HG03159 (cell line): Measurements from ENCODE around the gene ATP6V0E2.

Experiments
- ATAC-seq: cut with Tn5 transposase; IDR thresholded peaks from one replicate; pipeline ENCODE4 v1.9.1; 2021; ENCODE audit warnings: mild to moderate bottlenecking, moderate library complexity; ENCODE audit not compliant: unreplicated experiment

ATP6V0E2 gene

DNA sequence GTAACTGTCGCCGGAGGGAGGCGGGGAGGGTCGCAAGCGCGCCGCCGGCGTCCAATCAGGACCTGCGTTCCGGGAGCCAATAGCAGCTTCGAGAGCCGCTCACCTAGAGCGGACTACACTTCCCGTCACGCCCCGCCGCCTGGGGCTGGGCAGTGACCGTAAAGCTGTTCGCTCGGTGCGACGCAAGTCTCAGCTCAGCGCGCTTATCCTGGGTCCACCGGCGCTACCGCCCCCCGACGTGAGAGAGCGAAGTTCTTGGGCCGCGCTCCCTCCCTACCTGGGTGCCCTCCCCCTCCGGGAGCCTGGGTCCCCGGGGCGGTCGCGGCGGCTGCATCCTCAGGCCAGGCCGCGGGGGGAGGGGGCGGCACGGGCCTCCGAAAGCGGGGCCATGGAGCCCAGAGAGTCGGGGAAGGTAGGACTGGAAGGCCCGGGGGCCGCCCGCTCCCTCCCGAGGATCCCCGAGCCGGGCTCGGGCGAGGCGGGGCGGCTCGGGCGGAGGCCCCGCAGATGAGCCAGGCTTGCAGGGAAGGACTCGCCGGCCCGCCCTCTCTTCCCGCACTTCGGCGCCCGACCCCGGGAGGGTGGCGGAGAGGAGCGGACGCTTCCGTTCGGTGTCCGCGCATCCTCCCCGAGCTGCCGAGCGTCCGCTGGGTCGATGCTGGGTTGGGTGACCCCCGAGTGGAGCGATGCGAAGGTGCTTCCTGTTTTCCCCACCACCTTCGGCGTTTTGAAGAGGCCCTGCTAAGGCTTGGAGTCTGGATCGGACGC, 35.4 kb upstream of the ATP6V0E2 start, which contains the start of gene ZNF862:
Gene ZNF862 (plus strand): TSS at position 152 of the 768 bp plus-strand sequence. CDS start 237 bp downstream, at position 389.
- ATAC-seq, result peak; percentile 99

DNA sequence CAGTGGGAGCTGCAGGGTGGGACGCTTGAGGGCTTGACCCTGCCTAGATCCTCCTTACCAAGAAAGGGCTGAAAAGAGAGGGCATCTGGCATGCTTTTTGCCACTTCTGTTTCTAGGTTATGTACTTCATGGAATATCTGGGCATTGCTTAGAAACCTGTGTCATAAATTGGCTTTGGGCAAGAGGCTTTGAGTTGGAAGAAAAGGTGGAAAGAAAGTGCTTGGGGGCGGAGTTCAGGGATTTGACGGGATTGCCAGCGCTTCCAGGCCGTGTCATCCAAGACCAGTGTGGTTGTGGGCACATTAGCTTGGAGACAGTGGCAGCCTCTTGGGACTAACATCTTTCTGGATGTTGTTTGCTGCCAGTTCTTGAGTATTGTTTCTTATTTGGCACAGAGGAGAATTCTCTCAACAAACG, 34.8 kb upstream of the ATP6V0E2 start:
- ATAC-seq, result no peak

DNA sequence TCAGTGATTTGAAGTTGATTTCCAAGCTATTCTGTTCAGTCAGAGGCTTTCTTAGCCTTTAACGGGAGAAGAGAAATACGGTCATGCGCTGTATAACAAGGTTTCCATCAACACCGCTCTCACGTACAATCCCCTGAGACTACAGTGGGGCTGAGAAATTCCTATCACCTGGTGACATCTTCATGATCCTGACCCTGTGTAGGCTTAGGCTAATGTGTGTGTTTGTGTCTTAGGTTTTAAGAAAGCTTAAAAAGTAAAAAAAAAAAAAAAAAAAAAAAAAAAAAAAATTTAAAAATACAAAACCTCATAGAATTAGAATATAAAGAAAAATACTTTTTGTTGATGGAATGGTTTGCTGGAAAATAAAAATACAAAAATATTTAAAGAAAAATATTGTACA, 33.8 kb upstream of the ATP6V0E2 start:
- no peak for ATAC-seq

DNA sequence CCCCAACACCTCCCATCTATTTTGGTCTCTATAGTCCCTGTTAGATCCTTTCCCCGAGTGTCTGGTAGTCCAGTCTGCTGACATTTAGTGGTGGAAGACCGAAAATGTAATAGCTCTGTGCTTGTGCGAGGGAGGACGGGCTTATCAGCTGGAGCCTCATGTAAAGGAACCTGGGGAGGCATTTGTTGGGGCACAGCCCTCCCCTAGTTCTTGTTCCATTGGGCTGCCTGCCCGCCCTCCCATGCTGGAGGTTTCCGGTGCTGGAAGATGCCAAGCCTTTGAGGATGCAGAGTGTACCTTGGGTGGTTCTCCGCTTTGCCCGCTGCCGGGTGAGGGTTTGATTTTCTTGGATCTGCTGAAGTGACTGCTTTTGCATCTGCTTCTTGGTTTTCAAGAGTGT, 30.2 kb upstream of the ATP6V0E2 start:
- ATAC-seq, result no peak

DNA sequence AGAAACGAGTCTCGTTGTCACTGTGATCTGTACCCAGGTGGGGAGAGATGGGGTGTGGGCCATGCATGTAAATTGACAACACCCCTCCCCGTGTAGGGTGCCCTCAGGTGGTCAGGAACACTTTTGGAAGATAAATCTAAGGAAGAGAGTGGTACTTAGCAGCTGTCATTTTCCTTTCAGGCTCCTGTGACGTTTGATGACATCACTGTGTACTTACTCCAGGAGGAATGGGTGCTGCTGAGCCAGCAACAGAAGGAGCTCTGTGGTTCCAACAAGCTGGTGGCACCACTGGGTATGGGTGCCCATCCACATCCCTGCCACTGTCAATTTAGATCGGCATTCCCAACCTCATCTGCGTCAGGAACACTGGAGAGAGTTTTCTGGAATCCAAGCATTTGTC, 29.3 kb upstream of the ATP6V0E2 start:
- ATAC-seq, result no peak

DNA sequence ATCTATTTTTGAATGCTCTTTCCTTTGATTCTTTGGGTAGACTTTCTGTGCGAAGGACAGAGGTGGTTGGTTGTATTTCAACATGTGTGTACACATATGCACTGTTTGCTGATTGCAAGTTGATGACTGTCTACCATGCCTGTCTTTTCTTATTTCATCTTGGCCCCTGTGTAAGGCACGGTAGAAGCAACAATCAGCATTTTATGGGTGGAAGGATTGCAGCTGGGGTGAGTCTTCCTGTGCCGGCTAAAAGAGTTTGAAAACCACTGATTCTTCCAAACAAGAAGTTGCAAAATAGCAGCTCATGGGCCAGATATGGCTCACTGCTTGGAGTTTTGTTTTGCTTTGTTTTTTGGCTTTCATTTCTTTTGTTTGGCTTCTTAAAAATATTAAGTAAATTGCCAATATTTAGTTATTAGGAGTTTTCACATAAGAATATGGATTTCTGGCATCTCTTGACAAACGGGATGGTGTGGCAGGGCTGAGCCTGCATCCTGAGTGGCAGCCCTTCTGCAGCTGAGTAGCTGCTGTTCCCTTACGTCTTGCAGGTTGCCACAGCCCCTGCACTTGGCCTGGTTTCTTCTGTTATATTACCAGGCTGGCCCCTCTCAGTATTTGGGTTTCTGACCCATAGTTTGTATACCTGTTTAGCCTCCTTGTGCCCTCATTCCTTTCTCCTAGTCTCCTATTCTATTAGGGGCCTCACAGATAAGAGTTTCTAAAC, 28.4 kb upstream of the ATP6V0E2 start:
- ATAC-seq, result no peak

DNA sequence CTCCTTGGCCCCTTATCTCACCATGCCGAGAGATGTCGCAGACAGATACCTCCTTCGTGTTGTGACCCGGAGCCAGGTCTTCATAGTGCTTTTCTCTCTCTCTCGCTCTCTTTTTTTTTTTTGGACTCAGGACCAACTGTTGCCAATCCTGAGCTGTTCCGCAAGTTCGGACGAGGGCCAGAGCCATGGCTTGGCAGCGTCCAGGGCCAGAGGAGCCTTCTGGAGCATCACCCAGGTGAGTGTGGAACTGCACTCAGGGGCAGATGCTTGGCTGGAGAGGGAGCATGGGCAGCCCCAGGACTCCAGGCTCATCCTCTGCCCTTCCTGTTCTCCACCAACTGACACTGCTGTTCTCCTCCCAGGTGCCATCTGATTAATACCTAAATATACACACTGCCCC, 27.7 kb upstream of the ATP6V0E2 start:
- ATAC-seq, result no peak

DNA sequence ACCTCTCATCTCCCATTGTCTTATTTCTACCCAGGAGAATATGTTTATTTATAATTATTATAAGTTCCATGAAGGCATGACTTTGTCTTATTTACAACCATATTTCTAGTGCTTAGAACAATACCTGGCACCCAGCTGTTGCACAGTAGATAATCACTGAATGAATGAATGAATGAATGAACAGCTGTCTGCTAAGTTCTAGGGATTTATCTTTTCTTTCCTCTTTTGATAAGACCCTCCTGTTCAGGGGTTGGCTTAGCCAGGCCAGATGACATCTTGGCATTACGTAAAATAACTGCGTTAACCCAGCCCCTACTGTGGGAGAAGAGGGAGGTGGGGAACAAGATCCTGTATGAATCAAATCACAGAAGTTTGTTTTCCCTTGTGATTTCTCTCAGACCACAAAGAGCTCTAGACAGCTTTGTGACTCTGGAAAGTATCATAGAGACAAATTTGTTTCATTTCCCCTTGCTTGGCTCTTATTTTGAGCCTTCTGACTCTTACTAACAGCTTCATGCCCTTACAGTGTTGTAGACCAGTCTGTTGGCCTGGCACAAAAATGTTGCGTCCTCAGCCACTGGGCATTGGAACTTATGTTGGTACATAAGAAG, 27.2 kb upstream of the ATP6V0E2 start:
- peak; percentile 75 for ATAC-seq

DNA sequence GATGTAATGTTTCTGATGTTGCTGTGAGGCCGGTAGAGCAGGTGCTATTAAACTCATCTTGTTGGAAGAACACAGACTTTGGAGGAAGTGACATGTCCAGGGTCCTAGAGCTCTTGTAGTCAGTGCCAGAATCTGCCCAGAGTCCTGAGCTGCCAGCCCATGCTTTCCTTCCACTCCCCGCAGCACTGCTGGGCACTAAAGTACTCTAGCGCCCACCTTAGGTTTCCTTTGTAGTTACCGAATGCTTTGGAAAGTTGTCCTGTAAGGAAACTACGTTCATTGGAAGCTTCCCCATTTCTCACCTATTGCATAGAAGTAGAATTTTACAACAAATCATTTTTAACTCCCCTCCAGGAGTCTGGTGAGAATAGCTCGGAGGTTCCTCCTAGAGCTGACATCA, 24.6 kb upstream of the ATP6V0E2 start:
- ATAC-seq, result no peak

DNA sequence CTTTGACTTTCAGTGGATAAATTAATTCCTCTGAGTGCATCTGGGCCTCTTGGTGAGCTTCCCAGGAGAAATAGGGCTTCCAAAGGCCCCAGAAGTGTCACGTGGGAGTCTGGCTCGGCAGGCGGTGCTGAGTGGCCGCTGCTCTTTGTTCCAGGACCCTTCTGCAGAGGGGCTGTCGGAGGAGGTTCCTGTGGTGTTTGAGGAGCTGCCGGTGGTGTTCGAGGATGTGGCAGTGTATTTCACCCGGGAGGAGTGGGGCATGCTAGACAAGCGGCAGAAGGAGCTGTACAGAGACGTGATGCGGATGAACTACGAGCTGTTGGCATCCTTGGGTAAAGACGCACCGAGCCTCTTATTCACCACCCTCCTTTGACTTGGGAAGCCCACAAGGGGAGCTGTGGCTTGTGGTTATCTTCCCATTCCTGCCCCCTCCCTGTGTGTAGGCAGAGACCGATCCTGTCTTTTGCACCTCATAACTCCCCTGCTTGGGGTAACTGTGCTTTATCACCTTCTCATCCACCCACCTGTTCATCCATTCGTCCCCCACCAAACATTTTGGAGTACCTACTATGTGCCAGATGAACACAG, 23.7 kb upstream of the ATP6V0E2 start:
- ATAC-seq, result no peak

DNA sequence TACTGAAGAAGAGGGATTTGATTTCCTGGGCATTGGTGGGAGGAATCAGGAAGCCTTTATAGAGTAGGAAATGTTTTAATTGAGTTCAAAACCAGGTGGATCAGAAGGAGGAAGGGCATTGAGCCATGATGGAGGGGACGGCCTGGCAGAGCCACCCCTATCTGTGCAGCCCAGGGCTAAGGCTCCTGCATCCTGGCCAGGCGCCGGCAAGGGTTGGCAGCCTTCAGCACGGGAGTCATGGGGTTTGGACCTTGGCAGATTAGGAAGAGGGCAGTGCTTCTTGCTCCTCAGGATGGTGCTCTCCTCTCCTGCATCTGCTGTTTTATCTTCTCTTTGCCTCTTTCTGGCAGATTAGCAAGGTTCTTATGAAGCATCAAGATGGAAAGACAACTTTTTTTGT, 23.1 kb upstream of the ATP6V0E2 start:
- ATAC-seq, result no peak

DNA sequence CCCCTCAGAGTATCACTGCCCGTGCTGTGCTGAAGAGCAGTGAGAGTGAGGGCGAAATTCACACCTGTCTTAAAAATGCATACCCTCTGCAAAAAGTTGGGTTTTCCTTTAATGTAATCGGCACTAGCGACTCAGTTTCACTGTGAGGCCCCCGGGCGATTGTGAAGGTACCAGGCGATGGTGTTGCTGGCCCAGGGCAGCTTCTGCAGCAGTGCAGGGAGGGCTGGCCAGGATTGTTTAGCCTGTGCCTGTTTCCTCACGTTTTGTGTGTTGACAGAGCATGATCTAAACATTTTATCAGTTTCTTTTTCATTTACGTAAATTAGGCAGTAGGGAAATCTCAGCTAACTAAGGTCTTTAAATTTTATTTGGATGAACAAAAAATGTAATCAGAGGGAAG, 22.3 kb upstream of the ATP6V0E2 start:
- ATAC-seq, result no peak

DNA sequence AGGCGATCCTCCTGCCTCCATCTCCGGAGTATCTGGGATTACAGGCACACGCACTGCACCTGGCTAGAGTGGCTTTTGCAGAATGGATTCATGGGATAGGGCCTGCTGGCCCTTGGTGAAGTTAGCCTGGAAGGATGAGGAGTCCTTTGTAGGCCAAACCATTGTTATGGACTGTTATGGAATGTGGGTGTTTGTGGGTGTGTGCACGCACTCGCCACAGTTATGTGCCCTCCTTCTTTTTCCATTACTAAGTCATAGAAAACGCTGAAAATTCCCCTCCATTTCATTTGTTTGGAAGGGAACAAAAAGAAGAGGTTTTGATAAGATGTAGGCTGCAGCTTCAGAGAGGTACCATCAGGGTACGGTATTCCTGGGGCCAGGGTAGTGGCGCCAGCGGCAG, 20.6 kb upstream of the ATP6V0E2 start:
- ATAC-seq, result no peak

DNA sequence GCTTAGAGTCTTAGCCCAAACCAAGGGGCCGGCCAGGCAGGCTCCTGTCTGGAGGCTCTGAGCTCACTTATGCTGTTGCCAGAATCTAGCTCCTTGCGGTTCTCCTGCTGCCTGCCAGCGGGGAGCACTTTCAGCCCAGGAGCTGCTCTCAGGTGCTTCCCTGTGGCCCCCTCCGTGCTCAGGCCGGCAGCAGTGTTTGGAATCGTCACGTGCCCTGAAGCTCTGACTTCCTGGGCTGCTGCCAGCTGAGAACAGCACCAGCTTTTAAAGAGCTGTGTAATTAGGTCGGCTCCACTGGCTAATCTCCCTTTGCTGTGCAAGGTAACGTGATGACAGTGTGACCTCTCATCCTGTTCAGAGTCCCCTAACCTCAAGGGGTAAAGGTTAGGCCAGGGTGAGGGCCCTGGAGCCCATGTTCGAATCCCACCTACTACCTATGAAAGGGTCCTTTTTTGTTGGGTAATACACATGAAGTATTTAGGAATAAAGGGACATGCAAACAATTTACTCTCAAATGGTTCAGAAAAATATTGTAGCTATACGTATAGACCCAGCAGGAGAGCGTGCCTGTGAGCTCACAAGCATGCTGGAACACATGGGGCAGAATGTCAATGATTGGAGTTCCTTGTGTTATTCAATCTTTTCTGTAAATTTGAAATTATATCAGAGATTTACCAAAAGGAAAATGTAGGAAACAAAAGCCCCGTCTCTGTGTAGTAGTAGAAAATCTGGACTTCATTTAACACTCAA, 19.0 kb upstream of the ATP6V0E2 start:
- ATAC-seq, result no peak

DNA sequence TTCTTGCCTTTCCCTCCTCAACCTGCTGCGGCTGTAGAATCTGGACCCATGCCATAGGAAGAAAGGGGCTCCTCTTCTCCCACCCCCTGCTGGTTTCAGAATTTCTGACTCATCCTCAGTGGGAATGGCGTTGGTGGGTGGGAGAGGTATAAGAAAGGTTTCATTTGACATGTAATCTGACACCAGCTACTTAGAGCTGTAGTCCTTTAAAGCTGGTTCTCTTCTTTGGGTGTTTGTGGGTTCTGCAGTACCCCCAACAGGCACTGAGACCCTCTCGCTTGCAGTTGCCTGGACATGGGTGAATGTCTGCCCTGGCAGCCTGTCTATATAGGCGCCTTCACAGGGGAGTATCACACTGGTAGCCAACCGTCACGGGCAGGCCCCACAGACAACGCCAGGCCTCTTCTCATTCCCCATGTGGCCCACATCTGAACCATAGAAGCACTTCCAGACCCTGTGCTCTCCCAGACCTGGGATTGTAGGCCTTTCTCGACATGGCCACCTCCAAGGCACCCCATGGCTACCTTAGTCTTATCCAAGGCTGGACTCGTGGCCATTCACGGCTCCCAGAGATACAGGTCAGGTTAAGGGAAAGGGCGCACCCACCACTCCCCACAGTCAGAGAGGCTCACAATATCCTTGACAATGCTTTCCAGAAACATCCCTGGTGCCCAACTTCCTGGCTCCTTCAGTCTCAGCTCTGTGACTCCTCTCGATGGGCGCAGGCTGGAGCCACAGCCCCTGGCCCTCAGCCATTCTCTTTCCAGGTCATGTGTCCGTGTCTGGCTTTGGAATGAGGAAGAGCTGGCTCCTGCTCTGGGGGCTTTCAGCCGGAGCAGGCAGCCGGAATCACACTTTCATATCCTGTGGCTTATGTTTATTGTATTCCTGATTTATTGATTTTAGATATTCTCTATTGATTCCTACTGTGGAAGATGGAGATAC, 18.1 kb upstream of the ATP6V0E2 start:
- no peak for ATAC-seq

DNA sequence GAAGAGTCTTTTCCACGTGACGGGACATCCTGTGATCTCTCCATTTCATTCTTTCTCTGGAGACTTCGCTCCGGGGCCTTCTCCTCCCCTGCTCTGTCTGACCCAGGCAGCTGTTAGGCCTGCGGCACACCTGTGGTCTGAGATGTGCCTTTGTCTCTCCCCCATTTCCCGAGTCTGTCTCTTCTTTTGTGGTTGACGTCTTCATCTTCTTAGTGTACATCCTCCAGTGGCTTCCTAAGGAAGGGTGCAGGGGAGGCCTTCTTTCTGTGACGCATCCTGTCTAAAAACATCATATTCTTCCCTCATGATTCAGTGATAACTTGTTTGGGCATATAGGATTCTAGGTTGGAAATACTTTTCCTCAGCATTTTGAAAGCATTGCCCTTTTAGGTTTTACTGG, 17.2 kb upstream of the ATP6V0E2 start:
- ATAC-seq, result no peak

DNA sequence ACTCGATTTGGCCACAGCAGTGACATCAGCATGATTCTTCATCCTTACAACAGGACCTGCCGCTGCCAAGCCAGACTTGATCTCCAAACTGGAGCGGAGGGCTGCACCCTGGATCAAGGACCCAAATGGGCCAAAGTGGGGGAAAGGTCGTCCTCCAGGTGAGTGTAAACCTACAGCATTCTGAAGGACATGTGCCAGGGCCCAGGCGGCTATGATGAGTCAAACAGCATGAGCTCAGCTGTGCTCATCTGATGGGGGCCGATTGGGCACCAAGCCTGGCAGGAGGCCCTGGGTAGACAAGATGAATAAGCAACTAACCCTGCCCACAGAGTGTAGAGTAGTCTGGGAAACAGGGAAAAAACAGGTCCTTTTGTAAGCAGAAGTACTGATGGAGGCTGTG, 14.4 kb upstream of the ATP6V0E2 start:
- ATAC-seq, result no peak

DNA sequence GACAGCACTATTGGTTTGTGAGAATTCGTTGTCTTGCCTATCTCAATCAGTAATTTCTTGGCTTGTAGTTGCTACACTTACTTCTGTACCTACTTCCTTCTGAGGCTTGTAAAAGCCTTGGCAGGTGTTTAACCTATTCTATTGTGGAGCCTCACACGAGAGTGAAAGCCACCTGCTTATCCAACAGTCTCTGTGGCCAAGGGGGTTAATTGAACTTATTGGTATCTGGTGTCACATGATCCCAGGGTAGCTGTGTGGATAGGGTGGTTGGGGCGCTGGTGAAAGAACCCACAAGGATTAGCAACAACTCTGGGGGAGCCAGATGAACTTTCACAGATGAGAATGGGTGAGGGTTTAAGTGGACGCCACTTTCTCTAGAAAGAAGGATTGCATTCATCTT, 13.9 kb upstream of the ATP6V0E2 start:
- ATAC-seq, result no peak

DNA sequence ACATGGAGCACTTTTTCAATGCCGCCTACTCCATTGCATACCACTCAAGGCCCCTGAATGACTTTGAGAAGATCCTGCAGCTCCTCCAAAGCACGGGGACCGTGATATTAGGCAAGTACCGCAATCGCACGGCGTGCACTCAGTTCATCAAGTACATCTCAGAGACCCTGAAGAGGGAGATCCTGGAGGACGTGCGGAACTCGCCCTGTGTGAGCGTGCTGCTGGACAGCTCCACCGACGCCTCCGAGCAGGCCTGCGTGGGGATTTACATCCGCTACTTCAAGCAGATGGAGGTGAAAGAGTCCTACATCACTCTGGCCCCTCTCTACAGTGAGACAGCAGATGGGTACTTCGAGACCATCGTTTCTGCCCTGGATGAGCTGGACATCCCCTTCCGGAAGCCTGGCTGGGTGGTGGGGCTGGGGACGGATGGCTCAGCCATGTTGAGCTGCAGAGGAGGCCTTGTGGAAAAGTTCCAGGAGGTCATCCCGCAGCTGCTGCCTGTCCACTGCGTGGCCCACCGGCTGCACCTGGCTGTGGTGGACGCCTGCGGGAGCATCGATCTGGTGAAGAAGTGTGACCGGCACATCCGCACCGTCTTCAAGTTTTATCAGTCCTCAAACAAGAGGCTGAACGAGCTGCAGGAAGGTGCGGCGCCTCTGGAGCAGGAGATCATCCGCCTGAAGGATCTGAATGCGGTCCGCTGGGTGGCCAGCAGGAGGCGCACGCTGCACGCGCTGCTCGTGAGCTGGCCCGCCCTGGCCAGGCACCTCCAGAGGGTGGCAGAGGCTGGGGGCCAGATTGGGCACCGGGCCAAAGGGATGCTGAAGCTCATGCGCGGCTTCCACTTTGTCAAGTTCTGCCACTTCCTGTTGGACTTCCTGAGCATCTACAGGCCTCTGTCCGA, 12.7 kb upstream of the ATP6V0E2 start:
- no peak for ATAC-seq
